ENCODE results near the gene KCNG1.

GRCh38 chr20:50958615-50959542, 64.0 kb downstream of the KCNG1 start, which contains the start of gene MOCS3:
- TF ChIP-seq CTCF (tag by site-specific recombination; IDR thresholded peaks at IDR 0.05) = no peak
- no peak for TF ChIP-seq ZNF677 (tag by site-specific recombination; IDR thresholded peaks at IDR 0.05)
- no peak for TF ChIP-seq ZBTB1 (tag by site-specific recombination; IDR thresholded peaks at IDR 0.05)
- TF ChIP-seq ZNF121 (tag by site-specific recombination; IDR thresholded peaks at IDR 0.05) = no peak
- TF ChIP-seq ZNF785 (tag by site-specific recombination; IDR thresholded peaks at IDR 0.05) = no peak
- no peak for TF ChIP-seq ZNF37A (tag by site-specific recombination; IDR thresholded peaks at IDR 0.05)
- TF ChIP-seq ZNF514 (tag by site-specific recombination; IDR thresholded peaks at IDR 0.05) = no peak
